T-cell (primary cell): ENCODE measurements around the gene CA12. TPM values are rescaled to one million over a fixed set of nuclear protein-coding genes. Genes with fewer than 3 reads are reported as not detected.

Source experiments
- ATAC-seq, 4 experiments: fragments of 200-7000 bp in 3 of 4; fragments of 150-1000 bp in 1 of 4; cut with Tn5 transposase; replicated peaks in 1 of 4; 1 replicate in 3 of 4; 2 replicates in 1 of 4; pipeline ENCODE4 v1.10.0; 2021; ENCODE audit warnings: moderate library complexity in 3 of 4, mild to moderate bottlenecking in 2 of 4, moderate number of reproducible peaks in 1 of 4
- CTCF ChIA-PET, 2 donors: fragments of 300-600 bp; sonication (Branson Sonifier 250); formaldehyde crosslinking; loops; one replicate each; lab custom pipeline; 2022; ENCODE audit warnings: antibody characterized with exemption in 2 of 2; lab: Charles Lee
- POLR2A ChIA-PET, 2 donors: fragments of 300-600 bp; sonication (Branson Sonifier 250); formaldehyde crosslinking; loops; one replicate each; lab custom pipeline; 2022; ENCODE audit warnings: antibody characterized with exemption in 2 of 2; lab: Charles Lee
- DNase-seq, 35 experiments: peaks; one replicate each; pipeline versions ENCODE4 v3.0.0 to v3.0.0-alpha.2; 2013 to 2023
- H3K27ac ChIP-seq: one replicate; pipeline ENCODE4 v1.5.1; 2013; ENCODE audit warnings: low read length
- H3K27me3 ChIP-seq, 2 experiments: replicated peaks in 1 of 2; 1 replicate in 1 of 2; 2 replicates in 1 of 2; pipeline versions ENCODE4 v1.6.1 to v1.7.0; 2013; ENCODE audit warnings: low read length in 1 of 2, mixed read lengths in 1 of 2; ENCODE audit not compliant: control insufficient read depth in 2 of 2, insufficient read depth in 2 of 2; ENCODE audit errors: extremely low read depth in 1 of 2
- H3K36me3 ChIP-seq, 2 donors: 1 replicate in 1 of 2; 2 replicates in 1 of 2; pipeline versions ENCODE4 v1.6.1 to v1.7.0; 2013; ENCODE audit warnings: low read length in 1 of 2; ENCODE audit not compliant: control insufficient read depth in 2 of 2, insufficient read depth in 1 of 2; ENCODE audit errors: extremely low read depth in 1 of 2
- H3K4me1 ChIP-seq, 2 experiments: 1 replicate in 1 of 2; 2 replicates in 1 of 2; pipeline versions ENCODE4 v1.6.1 to v1.7.0; 2013; ENCODE audit warnings: low read length in 2 of 2, mixed read lengths in 1 of 2; ENCODE audit not compliant: insufficient read depth in 2 of 2, control insufficient read depth in 1 of 2; ENCODE audit errors: extremely low read depth in 1 of 2
- H3K4me3 ChIP-seq, 2 donors: 1 replicate in 1 of 2; 2 replicates in 1 of 2; pipeline versions ENCODE4 v1.5.1 to v1.7.0; 2013; ENCODE audit warnings: mild to moderate bottlenecking in 2 of 2, low read length in 1 of 2, moderate library complexity in 1 of 2; ENCODE audit not compliant: control insufficient read depth in 1 of 2; ENCODE audit errors: extremely low read depth in 1 of 2
- H3K9me3 ChIP-seq: 2 replicates; pipeline ENCODE4 v1.7.0; 2013
- H3K27ac Mint-ChIP-seq, 2 donors: one replicate each; pipeline ENCODE4 v1.8.0; 2020 to 2021; ENCODE audit warnings: mild to moderate bottlenecking in 2 of 2, mixed read lengths in 2 of 2
- H3K27me3 Mint-ChIP-seq, 2 donors: one replicate each; pipeline ENCODE4 v1.8.0; 2021 to 2022; ENCODE audit warnings: mixed read lengths in 2 of 2
- H3K36me3 Mint-ChIP-seq: one replicate; pipeline ENCODE4 v1.8.0; 2021; ENCODE audit warnings: mixed read lengths
- H3K4me1 Mint-ChIP-seq, 3 donors: one replicate each; pipeline ENCODE4 v1.8.0; 2020 to 2022; ENCODE audit warnings: mixed read lengths in 3 of 3, mild to moderate bottlenecking in 1 of 3
- H3K4me3 Mint-ChIP-seq, 3 donors: one replicate each; pipeline ENCODE4 v1.8.0; 2020 to 2022; ENCODE audit warnings: mild to moderate bottlenecking in 3 of 3, mixed read lengths in 3 of 3, moderate library complexity in 3 of 3
- H3K9me3 Mint-ChIP-seq, 3 donors: one replicate each; pipeline ENCODE4 v1.8.0; 2020 to 2022; ENCODE audit warnings: mixed read lengths in 3 of 3
- WGBS: methylation state at CpG from one replicate; pipeline ENCODE4 v1.1.5; 2013; ENCODE audit warnings: missing lambda C conversion rate; ENCODE audit not compliant: insufficient coverage; 5-methylcytosine and 5-hydroxymethylcytosine counted together
- total RNA-seq, 35 experiments: library from RNA in 6 of 35; stranded (reverse) in 6 of 35; fragments of 120-200 nt in 1 of 35; gene quantifications; one replicate each; pipeline versions ENCODE4 v1.2.1 to v1.2.4 and lab custom pipeline; 2013 to 2026

Gene CA12
- total RNA-seq, 5 donors from 2014 or later (not counting 1 experiment from before 2014, with no cell fraction given): 0.12 to 0.51 (median 0.30) TPM; not detected in 2

- Mint-ChIP-seq H3K36me3 (no peaks in the 10 kb centered on the region), H3K27ac (peak within 1 kb of the TSS; percentile 81 to 93), H3K9me3 (no peaks in the 10 kb centered on the region), H3K27me3 (no peaks in the 10 kb centered on the region), H3K4me3 (peak within 1 kb of the TSS; percentile 79 to 89 (median 84)), H3K4me1 (peaks cover 42 to 44% (median 43%) of the 10 kb centered on the region in 3 donors)
- H3K9me3 ChIP-seq: no peaks in the 10 kb centered on the region
- DNase-seq (peak; percentile 48 to 83 (median 67)), ATAC-seq (peak; percentile 84 to 91 (median 86))
- ChIA-PET POLR2A (interaction anchor here (0.7 to 1.5 kb wide), 6 partner anchors 12 to 127 kb away, joined by 3 to 9 read pairs (median 4); partner anchors contain the start of gene RPS27L (in 1 of the 2)), CTCF (interaction anchor here in 1 of 2 donors (0.6 to 1.3 kb wide), 5 partner anchors 14 to 229 kb away, joined by 3 to 6 read pairs (median 4); no protein-coding TSS in a partner anchor)
- no peaks in the 10 kb centered on the region for H3K27me3 ChIP-seq
- peak within 1 kb of the TSS; percentile 70 to 75 for H3K4me3 ChIP-seq
- H3K4me1 ChIP-seq: peaks cover 2 to 23% of the 10 kb centered on the region in 2 experiments
- H3K36me3 ChIP-seq: no peaks in the 10 kb centered on the region
- WGBS: 0% methylated on average over 59 of the region's 102 CpGs
- peak within 1 kb of the TSS; percentile 66 for H3K27ac ChIP-seq
These were observed 104.4 kb downstream of the CA12 start, which contains the start of gene APH1B for GRCh38 chr15:63277038-63277892. Gene APH1B, plus strand, starts transcription at chr15:63277605. Its CDS starts 19 bp downstream, at chr15:63277624.

GRCh38 chr15:63276342-63277037 lies 105.2 kb downstream of the CA12 start:
- DNase-seq (no peak), ATAC-seq (no peak)
- Mint-ChIP-seq H3K27me3 (no peaks in the 10 kb centered on the region), H3K9me3 (no peaks in the 10 kb centered on the region), H3K4me3 (peak overlapping the region; percentile 79 to 89 (median 84)), H3K36me3 (no peaks in the 10 kb centered on the region), H3K4me1 (peaks cover 42 to 44% (median 43%) of the 10 kb centered on the region in 3 donors), H3K27ac (peak overlapping the region; percentile 81 to 93)
- ChIA-PET CTCF (interaction anchor here in 1 of 2 donors (0.7 kb wide), 2 partner anchors 44 to 123 kb away, joined by 4 to 6 read pairs; no protein-coding TSS in a partner anchor), POLR2A (interaction anchor here in 1 of 2 donors (0.6 to 0.7 kb wide), 2 partner anchors 60 to 121 kb away, joined by 5 to 6 read pairs; no protein-coding TSS in a partner anchor)
- no peaks in the 10 kb centered on the region for H3K9me3 ChIP-seq
- H3K4me3 ChIP-seq: peak overlapping the region; percentile 67 to 75
- WGBS: 54% methylated on average over 5 of the region's 11 CpGs
- H3K27ac ChIP-seq: peak overlapping the region; percentile 66
- H3K4me1 ChIP-seq: peaks cover 2 to 23% of the 10 kb centered on the region in 2 experiments
- H3K36me3 ChIP-seq: no peaks in the 10 kb centered on the region
- H3K27me3 ChIP-seq: no peaks in the 10 kb centered on the region

GRCh38 chr15:63274427-63274826 lies 107.2 kb downstream of the CA12 start:
- CTCF ChIA-PET: interaction anchor here in 1 of 2 donors (1.8 kb wide), 1 partner anchor 83 kb away, joined by 4 read pairs; no protein-coding TSS in a partner anchor
- Histone ChIP-seq H3K36me3 (no peaks in the 10 kb centered on the region), H3K4me1 (peaks cover 2 to 23% of the 10 kb centered on the region in 2 experiments), H3K9me3 (no peaks in the 10 kb centered on the region), H3K4me3 (no peak overlapping the region), H3K27me3 (no peaks in the 10 kb centered on the region), H3K27ac (peak overlapping the region; percentile 52)
- Mint-ChIP-seq H3K27me3 (no peaks in the 10 kb centered on the region), H3K27ac (peak overlapping the region; percentile 56 to 66), H3K4me1 (peaks cover 39 to 41% (median 41%) of the 10 kb centered on the region in 3 donors), H3K36me3 (peaks cover 4% of the 10 kb centered on the region), H3K9me3 (no peaks in the 10 kb centered on the region), H3K4me3 (no peak overlapping the region)
- ATAC-seq (no peak), DNase-seq (peak in 1 of 35 experiments; percentile 41)
- 50% methylated on average over 3 of the region's 3 CpGs for WGBS
- POLR2A ChIA-PET: interaction anchor here in 1 of 2 donors (1.1 kb wide), 1 partner anchor 28 kb away, joined by 3 read pairs; no protein-coding TSS in a partner anchor

Other genes with a start within 250 kb of the CA12 start
- gene RPS27L, start 224.4 kb downstream of the CA12 start, total RNA-seq: 100 to 1,000 TPM in 3 of 5 donors, 10 to 100 TPM in 2; 48.3 to 123 (median 106) TPM
- gene RAB8B, start 192.2 kb downstream of the CA12 start, total RNA-seq: 10 to 100 TPM; 52.2 to 66.7 (median 55.7) TPM
- 10 to 100 TPM; 17.0 to 27.4 (median 20.9) TPM for gene APH1B, start 104.2 kb downstream of the CA12 start, total RNA-seq
- 100 to 1,000 TPM; 123 to 265 (median 130) TPM for gene USP3, start 122.7 kb upstream of the CA12 start, total RNA-seq
- 1 to 10 TPM in 4 of 5 donors, under 1 TPM in 1; 0.75 to 2.0 (median 1.5) TPM for gene FBXL22, start 215.5 kb upstream of the CA12 start, total RNA-seq